DMS 273 treated with DMSO at 0.1 percent for 48 hours (cell line): ENCODE measurements around the gene DAZL.

Experiments used
- DNase-seq: peaks from one replicate; lab custom pipeline; 2025; lab: John Stamatoyannopoulos, UW

The DAZL gene

DNA sequence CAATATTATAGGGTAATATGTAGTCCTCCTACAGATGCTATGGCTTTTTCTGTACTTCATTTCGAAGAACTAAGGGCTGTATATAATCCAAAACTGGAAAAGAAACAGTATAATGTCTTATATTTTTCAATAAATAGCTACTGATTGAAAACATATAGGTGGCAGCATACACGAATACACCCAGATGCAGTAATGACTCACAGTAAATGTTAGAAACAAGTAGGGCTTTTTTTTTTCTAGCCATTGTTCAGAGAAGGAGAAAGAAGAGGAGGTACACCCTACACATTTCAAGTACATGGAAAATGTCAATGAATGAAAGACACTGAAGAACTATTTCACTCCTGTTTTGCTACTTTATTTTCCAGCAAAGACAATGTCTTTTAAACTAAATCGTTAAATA is 9.4 kb downstream of the DAZL start:
- DNase-seq: no peak

DNA sequence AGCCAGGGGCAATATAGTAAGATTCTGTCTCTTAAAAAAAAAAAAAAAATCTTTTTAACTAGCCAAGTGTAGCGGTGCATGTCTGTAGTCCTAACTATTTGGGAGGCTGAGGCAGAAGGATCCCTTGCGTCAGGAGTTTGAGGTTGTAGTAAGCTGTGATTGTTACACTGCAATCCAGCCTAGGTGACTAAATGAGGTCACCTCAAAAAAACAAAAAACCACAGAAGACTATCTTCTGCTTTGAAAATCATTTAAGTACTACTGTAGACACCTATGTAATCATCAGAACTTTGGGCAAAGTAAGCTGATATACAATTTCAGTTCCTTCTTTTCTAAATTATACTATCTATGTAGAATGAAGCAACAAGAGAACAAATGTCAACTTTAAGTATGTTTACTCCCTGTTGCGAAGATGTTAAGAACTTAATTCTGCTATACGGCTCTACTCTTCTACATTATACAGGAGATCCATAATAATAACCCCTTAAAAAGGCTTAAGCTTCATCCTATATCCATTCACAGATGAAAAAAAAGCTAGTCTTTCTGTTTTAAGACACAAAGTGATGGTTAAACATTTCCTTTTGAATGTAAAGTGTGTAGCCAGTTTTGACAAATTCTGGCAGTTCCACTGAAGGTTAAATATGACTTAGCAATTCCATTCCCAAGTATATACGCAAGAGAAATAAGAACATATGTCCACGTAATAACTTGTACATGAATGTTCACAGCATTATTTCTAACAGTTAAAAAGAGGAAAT is 15.2 kb downstream of the DAZL start:
- no peak for DNase-seq

GRCh38 chr3:16589120-16589519 is 16.1 kb downstream of the DAZL start:
- no peak for DNase-seq

- no peak for DNase-seq
Observed at GRCh38 chr3:16587681-16588060, 17.6 kb downstream of the DAZL start.

- no peak for DNase-seq
Observed at GRCh38 chr3:16587047-16587680, 18.1 kb downstream of the DAZL start.

DNA sequence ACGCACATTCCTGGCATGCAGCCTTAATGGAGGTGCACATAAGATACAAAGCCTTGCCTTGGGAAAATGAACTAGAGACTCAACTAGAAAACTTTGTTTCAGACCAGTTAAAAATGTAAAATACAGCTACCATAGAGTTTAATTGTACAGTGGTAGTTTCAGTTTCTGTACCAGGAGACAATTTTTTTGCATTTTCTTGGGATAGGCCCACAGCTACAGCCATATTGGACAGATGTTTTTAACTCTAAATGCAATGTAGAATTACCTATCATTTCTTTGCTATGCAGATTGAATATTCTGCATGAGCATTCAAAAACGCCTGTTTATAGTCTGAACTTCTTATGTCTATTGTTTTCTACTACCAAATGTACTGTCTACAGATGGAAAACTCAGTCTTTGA is 20.3 kb downstream of the DAZL start:
- no peak for DNase-seq

GRCh38 chr3:16583551-16583950 is 21.7 kb downstream of the DAZL start:
- no peak for DNase-seq

GRCh38 chr3:16570113-16570512 is 35.1 kb downstream of the DAZL start:
- DNase-seq: no peak

DNA sequence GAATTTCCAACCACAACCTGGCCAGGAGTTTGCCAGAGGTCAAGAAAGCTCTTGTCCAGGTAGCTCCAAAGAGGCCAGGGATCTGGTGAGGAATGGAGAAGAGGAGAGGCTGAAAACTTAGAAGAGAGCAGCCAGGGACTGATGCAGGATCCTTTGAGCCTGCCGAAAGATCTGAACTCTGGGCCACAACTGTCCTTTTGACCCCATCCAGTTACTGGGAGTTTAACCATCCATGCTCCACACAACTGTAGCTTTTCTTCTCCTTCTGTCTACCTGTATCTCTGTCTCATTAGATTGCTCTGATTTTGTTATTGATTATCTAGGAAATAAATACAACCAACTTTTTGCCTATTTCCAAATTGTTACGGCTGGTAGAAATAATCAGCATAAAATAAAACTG is 36.7 kb downstream of the DAZL start:
- DNase-seq: no peak

DNA sequence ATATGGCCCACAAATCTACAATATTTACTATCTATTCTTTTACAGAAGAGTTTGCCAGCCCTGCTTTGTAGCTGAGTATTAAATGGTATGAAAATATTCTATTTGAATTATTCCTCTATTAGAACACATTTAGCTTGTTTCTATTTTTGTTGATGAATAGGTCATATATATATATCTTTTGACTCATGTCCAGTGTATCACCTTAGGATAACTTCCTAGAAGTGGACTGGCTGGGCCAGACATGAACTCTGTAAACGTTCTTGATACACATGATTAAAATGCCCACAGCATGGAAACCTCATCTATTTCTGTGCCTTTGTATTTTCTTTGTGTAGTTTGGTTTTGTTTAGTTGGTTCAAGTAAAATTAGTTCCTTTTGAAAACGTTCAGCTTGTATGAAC is 37.1 kb downstream of the DAZL start:
- DNase-seq: no peak

DNA sequence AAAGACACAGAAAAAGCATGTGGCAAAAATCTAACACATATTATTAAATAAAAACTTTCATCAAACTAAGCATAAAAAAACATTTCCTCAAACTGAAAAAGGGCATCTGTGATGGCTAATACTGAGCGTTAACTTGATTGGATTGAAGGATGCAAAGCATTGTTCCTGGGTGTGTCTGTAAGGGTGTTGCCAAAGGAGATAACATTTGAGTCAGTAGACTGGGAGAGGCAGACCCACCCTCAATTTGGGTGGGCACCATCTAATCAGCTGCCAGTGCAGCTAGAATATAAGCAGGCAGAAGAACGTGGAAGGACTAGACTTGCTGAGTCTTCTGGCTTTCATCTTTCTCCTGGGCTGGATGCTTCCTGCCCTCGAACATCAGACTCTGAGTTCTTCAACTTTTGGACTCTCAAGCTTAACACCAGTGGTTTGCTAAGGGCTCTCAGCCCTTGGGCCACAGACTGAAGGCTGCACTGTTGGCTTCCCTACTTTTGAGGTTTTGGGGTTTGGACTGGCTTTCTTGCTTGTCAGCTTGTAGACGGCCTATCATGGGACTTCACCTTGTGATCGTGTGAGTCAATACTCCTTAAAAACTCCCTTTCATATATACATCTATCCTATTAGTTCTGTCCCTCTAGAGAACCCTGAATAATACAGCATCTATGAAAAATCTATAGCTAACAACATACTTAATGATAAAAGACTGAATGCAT is 45.4 kb downstream of the DAZL start:
- DNase-seq: no peak

DNA sequence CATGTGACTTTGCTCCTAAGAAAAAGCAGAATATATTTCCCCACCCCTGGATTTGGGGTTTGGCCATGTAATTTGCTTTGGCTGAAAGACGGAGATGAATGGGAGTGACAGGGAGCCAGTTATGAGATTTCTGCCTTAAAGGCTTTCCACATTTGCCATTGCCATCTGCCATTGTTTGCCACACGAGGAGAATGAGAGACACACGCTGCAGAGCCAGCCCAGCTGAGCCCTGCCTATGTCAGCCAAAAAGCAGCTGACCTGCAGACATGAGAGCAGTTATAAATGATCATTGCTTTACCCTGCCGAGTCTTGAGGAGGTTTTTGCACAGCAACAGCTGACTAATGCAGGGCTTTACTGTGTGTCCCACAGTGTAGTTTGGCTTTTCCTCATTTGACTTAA is 51.1 kb downstream of the DAZL start:
- no peak for DNase-seq

- DNase-seq: no peak
Observed at GRCh38 chr3:16552757-16553156, 52.5 kb downstream of the DAZL start.

DNA sequence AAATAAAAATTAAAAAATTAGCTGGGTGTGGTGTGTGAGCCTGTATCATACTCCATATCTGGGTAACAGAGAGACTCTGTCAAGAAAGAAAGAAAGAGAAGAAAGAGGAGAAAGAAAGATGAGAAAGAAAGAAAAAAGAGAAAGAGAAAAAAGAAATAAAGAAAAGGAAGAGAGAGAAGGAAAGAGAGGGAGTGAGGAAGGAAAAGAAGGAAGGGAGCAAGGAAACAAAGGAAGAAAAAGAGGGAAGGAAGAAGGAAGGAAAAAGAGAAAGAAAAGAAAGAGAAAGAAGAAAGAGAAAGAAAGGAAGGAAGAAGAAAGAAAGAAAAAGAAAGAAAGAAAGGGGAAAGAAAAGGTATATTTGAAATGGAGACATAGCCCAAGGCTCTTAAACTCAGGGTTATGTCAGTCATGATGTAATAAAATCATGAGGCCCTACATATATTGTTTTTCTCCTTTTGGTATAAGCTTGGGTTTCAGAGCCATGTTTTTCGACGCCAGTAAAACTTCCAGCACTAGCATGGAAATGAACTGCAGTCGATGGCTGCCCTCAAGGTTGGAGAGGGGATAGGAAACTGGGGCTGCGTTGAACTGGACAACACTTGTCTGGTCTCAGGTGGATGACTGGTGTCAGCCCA is 53.8 kb downstream of the DAZL start:
- no peak for DNase-seq

DNA sequence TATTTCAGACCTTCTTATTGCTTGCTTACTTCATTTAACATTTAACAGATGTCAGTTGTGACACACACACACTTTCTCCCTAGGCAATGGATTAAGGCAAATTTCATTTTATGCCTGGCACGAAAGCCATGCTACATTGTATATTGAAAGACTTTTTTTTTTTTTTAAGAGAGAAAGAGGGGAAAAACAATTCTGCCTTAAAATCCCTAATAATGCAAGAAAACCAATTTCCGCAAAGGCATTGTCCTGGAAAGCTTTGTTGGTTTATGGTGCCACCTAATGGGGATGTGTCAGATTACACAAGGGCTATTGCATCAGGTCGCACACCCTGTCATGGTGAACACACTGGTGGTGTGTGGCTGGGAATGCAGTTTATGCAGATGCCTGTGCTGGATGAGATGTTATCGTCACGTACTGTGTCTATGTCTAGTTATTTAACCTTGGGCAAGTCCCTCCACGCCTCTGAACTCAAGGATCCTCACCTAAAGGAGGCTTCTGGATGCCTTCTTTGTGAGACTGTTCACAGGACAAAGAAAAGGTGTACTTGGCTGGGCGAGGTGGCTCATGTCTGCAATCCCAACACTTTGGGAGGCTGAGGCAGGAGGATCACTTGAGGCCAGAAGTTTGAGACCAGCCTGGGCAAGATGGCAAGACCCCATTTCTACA is 54.4 kb downstream of the DAZL start:
- DNase-seq: peak; percentile 17

- no peak for DNase-seq
Observed at GRCh38 chr3:16550305-16550675, 54.9 kb downstream of the DAZL start.

DNA sequence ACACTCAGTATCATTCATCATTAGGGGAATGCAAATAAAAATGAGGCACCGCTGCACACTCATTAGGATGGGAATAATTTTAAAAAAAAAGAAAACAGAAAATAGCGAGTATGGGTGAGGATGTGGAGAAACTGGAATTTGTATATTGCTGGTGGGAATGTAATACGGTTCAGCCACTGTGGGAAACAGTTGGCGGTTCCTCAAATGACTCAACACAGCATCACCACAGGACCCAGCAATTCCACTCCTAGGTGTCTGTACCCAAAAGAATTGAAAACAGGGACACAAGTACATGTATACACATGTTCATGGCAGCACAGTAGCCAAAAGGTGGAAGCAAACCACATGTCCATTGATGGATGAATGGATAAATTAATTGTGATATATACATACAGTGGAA is 56.5 kb downstream of the DAZL start:
- DNase-seq: no peak

DNA sequence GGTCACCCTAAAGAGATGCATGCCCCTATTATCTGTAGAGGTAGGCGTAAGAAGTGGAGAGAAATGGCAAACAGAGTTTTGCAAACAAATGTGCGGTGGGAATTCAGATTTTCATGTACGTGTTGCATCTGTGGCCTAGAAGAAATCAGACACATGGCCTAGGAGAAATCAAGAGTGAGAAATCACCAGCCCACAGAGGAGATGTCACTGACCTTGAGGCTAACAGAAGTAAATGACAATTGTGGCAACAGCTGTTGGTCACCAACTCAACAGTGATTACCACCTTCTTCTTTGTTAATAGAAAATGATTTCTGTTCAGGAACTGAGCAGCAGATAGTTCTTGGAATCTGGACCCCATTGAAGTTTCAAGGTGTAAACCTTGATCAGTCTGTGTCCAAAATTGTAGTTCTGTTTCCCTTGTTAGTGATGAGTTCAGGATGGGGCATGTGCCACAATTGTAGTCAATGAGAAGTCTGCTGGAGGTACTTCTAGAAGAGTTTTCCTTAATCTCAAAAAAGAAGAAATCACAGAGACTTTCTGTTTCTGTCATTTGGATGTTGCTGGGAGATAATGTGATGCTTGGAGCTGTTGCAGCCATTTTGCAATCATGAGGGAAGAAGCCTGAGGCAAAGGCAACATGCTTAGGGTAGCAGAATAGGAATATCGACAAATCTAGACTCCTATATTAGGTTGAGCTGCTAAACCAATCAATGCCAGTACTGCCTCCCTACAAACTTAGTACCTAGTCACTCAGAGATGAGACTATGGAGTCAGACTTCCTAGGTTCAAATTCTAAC is 57.5 kb downstream of the DAZL start:
- DNase-seq: no peak

DNA sequence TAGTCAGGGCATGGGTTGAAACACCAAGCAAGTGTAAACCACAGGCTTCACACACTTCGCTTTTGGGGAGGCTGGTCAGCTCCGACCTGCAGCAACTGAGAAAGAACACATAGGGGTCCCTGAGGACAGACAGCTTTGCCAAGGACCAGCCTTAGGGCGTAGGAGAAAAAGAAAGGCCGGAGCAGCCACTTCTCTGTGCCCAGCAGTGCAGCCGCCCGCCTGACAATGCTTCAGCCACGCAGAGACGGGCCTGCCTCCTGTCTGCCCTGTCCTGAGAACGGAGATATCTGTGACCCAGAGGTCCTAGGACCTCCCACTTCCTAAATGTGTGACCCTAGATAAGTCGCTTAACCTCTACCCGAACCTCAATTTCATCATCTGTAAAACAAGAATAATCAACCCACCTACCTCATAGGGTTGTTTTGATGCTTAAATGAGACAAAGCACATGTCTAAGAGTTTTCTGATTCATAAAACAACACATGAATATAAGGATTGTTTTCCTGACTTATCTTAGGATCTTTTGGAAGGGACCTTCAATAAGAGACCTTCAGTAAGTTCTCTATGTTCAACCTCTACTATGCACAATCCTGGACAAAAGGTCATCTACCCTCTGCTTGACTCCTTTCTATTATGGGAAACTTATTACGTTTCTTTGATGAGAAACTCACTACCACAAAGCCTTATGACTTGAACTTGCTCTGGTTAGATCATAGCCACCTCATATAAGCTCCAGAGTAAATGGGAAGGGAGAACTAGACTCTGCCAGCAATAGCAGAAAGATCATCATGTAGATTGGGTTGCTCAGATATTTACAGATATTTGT is 58.8 kb downstream of the DAZL start:
- no peak for DNase-seq

DNA sequence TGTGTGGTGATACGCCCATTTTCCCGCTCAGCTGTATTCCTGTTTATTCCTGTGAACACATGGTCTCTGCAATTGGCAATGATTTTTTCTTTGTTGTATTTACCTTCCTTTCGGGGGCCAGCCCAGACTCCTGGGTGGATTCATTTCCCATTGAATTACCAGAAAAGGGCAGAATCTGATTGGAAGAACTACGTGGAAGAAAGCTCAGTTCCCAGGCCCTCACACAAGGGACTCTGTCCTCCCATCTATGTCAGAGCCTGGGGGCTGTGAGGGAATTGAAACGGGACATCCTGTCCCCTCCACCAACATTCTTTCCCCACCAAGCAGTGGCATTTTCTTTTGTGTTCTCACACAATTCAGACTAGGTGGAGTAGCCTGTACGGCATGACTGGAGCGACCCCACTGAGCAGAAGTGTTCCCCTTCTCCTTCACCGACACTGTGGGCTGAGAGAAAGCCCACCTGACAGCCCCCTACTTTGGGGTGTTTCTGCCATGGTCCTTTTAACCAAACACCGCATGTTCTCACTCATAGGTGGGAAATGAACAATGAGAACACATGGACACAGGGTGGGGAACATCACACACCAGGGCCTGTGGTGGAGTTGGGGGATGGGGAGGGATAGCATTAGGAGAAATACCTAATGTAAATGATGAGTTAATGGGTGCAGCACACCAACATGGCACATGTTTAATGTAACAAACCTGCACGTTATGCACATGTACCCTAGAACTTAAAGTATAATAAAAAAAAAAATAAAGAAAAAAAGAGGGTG is 59.6 kb downstream of the DAZL start:
- DNase-seq: no peak
